Osteocyte (in vitro differentiated cells): ENCODE measurements around the gene RAB36. TPM values are rescaled to one million over a fixed set of nuclear protein-coding genes. Genes with fewer than 3 reads are reported as not detected.

Experiments
- DNase-seq: peaks from one replicate; pipeline ENCODE4 v3.0.0; 2021; ENCODE audit warnings: mixed read lengths; ENCODE audit not compliant: unreplicated experiment; ENCODE audit errors: extremely low spot score
- H3K27ac Mint-ChIP-seq: one replicate; pipeline ENCODE4 v1.8.0; 2021; ENCODE audit warnings: mild to moderate bottlenecking, mixed read lengths; ENCODE audit not compliant: unreplicated experiment
- H3K27me3 Mint-ChIP-seq: one replicate; pipeline ENCODE4 v1.8.0; 2021; ENCODE audit warnings: mixed read lengths; ENCODE audit not compliant: unreplicated experiment
- H3K36me3 Mint-ChIP-seq: one replicate; pipeline ENCODE4 v1.8.0; 2021; ENCODE audit warnings: mixed read lengths; ENCODE audit not compliant: unreplicated experiment
- H3K4me1 Mint-ChIP-seq: one replicate; pipeline ENCODE4 v1.8.0; 2021; ENCODE audit warnings: mixed read lengths; ENCODE audit not compliant: unreplicated experiment
- H3K4me3 Mint-ChIP-seq: one replicate; pipeline ENCODE4 v1.8.0; 2021; ENCODE audit warnings: mild to moderate bottlenecking, moderate library complexity, mixed read lengths; ENCODE audit not compliant: unreplicated experiment
- H3K9me3 Mint-ChIP-seq: one replicate; pipeline ENCODE4 v1.8.0; 2021; ENCODE audit warnings: mixed read lengths; ENCODE audit not compliant: unreplicated experiment
- CTCF ChIP-seq: fragments of 200-600 bp; sonication (generic); IDR thresholded peaks from 2 replicates; pipeline ENCODE4 v1.5.0; 2021; ENCODE audit warnings: antibody characterized with exemption, mild to moderate bottlenecking, moderate library complexity
- total RNA-seq: library from RNA; stranded (reverse); gene quantifications from 2 replicates; pipeline ENCODE4 v1.2.1, GENCODE V29; 2021

RAB36 gene
- total RNA-seq, 1 donor from 2014 or later = 4.8 TPM

- H3K27me3 Mint-ChIP-seq = no peaks in the 10 kb centered on the region
- H3K4me3 Mint-ChIP-seq = no peak overlapping the region
- no peaks in the 10 kb centered on the region for H3K4me1 Mint-ChIP-seq
- no peak overlapping the region for H3K27ac Mint-ChIP-seq
- H3K9me3 Mint-ChIP-seq = no peaks in the 10 kb centered on the region
- DNase-seq = no peak
- TF ChIP-seq CTCF = no peak
- no peaks in the 10 kb centered on the region for H3K36me3 Mint-ChIP-seq
Measured at GRCh38 chr22:23119494-23120414, 25.5 kb upstream of the RAB36 start.

- Mint-ChIP-seq H3K9me3 (no peaks in the 10 kb centered on the region), H3K4me3 (no peak overlapping the region), H3K27ac (no peak overlapping the region), H3K36me3 (no peaks in the 10 kb centered on the region), H3K4me1 (no peaks in the 10 kb centered on the region), H3K27me3 (no peaks in the 10 kb centered on the region)
- DNase-seq = no peak
- TF ChIP-seq CTCF = no peak
Measured at GRCh38 chr22:23120415-23120899, 24.8 kb upstream of the RAB36 start.

GRCh38 chr22:23121000-23121421 is 24.3 kb upstream of the RAB36 start:
- H3K4me1 Mint-ChIP-seq = no peaks in the 10 kb centered on the region
- H3K36me3 Mint-ChIP-seq = no peaks in the 10 kb centered on the region
- no peak overlapping the region for H3K4me3 Mint-ChIP-seq
- H3K27me3 Mint-ChIP-seq = no peaks in the 10 kb centered on the region
- no peak for DNase-seq
- H3K9me3 Mint-ChIP-seq = no peaks in the 10 kb centered on the region
- no peak overlapping the region for H3K27ac Mint-ChIP-seq
- no peak for TF ChIP-seq CTCF

- no peak overlapping the region for H3K4me3 Mint-ChIP-seq
- no peak for DNase-seq
- TF ChIP-seq CTCF = no peak
- no peaks in the 10 kb centered on the region for H3K36me3 Mint-ChIP-seq
- no peaks in the 10 kb centered on the region for H3K27me3 Mint-ChIP-seq
- H3K27ac Mint-ChIP-seq = no peak overlapping the region
- H3K4me1 Mint-ChIP-seq = no peaks in the 10 kb centered on the region
- H3K9me3 Mint-ChIP-seq = no peaks in the 10 kb centered on the region
Measured at GRCh38 chr22:23121424-23121823, 23.9 kb upstream of the RAB36 start.

GRCh38 chr22:23122216-23122957 is 22.9 kb upstream of the RAB36 start:
- H3K27me3 Mint-ChIP-seq = no peaks in the 10 kb centered on the region
- DNase-seq = no peak
- no peak overlapping the region for H3K4me3 Mint-ChIP-seq
- no peaks in the 10 kb centered on the region for H3K4me1 Mint-ChIP-seq
- H3K36me3 Mint-ChIP-seq = no peaks in the 10 kb centered on the region
- H3K27ac Mint-ChIP-seq = no peak overlapping the region
- no peak for TF ChIP-seq CTCF
- H3K9me3 Mint-ChIP-seq = no peaks in the 10 kb centered on the region
